Lower leg skin (tissue), 4 donors: Measurements from ENCODE around the gene DDX39A. TPM values are rescaled to one million over a fixed set of nuclear protein-coding genes. Genes with fewer than 3 reads are reported as not detected.

Experiments used
- DNase-seq, 2 donors: peaks; one replicate each; pipeline ENCODE4 v3.0.0-alpha.2; 2019; ENCODE audit warnings: low spot score in 2 of 2
- H3K4me3 ChIP-seq: fragments of 200-600 bp; sonication (generic); 2 replicates; pipeline ENCODE4 v1.5.1; 2017; ENCODE audit warnings: mild to moderate bottlenecking, low read depth; ENCODE audit not compliant: poor library complexity, severe bottlenecking
- CTCF ChIP-seq, 3 donors: fragments of 450-650 bp; IDR thresholded peaks; one replicate each; pipeline ENCODE4 v1.5.1; 2016; ENCODE audit warnings: antibody characterized with exemption in 3 of 3, mild to moderate bottlenecking in 3 of 3, moderate library complexity in 2 of 3
- POLR2A ChIP-seq, 2 donors: fragments of 450-650 bp; IDR thresholded peaks; one replicate each; pipeline ENCODE4 v1.6.1; 2016 to 2017; ENCODE audit warnings: antibody characterized with exemption in 2 of 2, mild to moderate bottlenecking in 1 of 2, moderate library complexity in 1 of 2
- WGBS, 2 donors: methylation state at CpG; one replicate each; pipeline ENCODE4 v1.1.5; 2018; 5-methylcytosine and 5-hydroxymethylcytosine counted together
- intact Hi-C: fragments of 100-400 bp; cut with DNase I; formaldehyde crosslinking; loops from one replicate; pipeline ENCODE4 v1.15.0; 2023; ENCODE audit warnings: low total_unique reads
- total RNA-seq, 4 donors: library from RNA; depleted of rRNA; stranded (reverse); fragments of >200 nt; gene quantifications; one replicate each; pipeline ENCODE4 v1.1.0, GENCODE V29; 2016

Gene DDX39A
- total RNA-seq, 4 donors from 2014 or later = 65.7 to 128 (median 76.4) TPM

- WGBS, 2 donors = 9 to 14% methylated on average over 30 to 35 of the region's 35 CpGs
- H3K4me3 ChIP-seq = no peak overlapping the region
- no peak for TF ChIP-seq CTCF (IDR thresholded peaks at IDR 0.05)
- no peak for TF ChIP-seq POLR2A (IDR thresholded peaks at IDR 0.05)
- peak in 1 of 2 donors; percentile 94 for DNase-seq
- intact Hi-C loops = no loop called here
These were observed 55.7 kb downstream of the DDX39A start for GRCh38 chr19:14363183-14364097.

GRCh38 chr19:14361824-14362223, 57.3 kb downstream of the DDX39A start:
- WGBS, 2 donors = 57 to 65% methylated on average over 7 of the region's 7 CpGs
- intact Hi-C loops = no loop called here
- TF ChIP-seq POLR2A (IDR thresholded peaks at IDR 0.05) (no peak), CTCF (IDR thresholded peaks at IDR 0.05) (no peak)
- H3K4me3 ChIP-seq = no peak overlapping the region
- DNase-seq = no peak

Other genes starting within 250 kb of the DDX39A start
- 10 to 100 TPM; 27.6 to 37.7 (median 29.8) TPM for gene ADGRL1, start 213.2 kb downstream of the DDX39A start, total RNA-seq
- 10 to 100 TPM in 3 of 4 donors, 1 to 10 TPM in 1; 8.0 to 18.6 (median 15.6) TPM for gene ADGRE5, start 37.9 kb downstream of the DDX39A start, total RNA-seq
- 10 to 100 TPM; 13.2 to 30.9 (median 16.4) TPM for gene PKN1, start 14.0 kb upstream of the DDX39A start, total RNA-seq
- under 1 TPM in 1 of 4 donors, not detected in 3; 0.62 TPM for gene PTGER1, start 56.0 kb upstream of the DDX39A start, total RNA-seq
- gene GIPC1, start 76.8 kb upstream of the DDX39A start, total RNA-seq = 100 to 1,000 TPM; 135 to 217 (median 164) TPM
- 100 to 1,000 TPM in 2 of 4 donors, 10 to 100 TPM in 2; 96.2 to 107 (median 99.6) TPM for gene DNAJB1, start 99.1 kb upstream of the DDX39A start, total RNA-seq
- 100 to 1,000 TPM; 117 to 165 (median 147) TPM for gene TECR, start 110.3 kb upstream of the DDX39A start, total RNA-seq
- 100 to 1,000 TPM; 219 to 332 (median 280) TPM for gene NDUFB7, start 152.7 kb upstream of the DDX39A start, total RNA-seq
- under 1 TPM in 1 of 4 donors, not detected in 3; 0.84 TPM for gene CLEC17A, start 163.7 kb upstream of the DDX39A start, total RNA-seq